ENCODE results near the gene EXOC4.

DNA sequence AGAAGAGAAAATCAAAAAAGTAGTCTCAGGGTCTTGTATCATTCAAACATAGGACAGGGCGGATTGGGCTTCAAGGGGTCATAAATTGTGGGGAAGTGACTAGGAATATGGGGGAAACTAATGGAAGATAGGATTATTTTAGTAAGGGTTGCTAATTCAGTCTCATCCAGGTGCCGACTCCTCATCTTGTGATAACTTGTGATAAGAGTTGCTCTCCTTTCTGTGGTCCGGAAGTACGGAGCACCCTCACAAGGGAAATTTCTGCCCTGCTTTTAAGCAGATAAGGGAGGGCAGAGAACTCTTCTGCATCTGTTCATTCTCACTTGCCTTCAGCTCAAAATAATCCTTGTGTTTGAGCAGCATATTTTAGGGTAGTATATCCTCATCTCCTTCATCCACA is 437.9 kb downstream of the EXOC4 start:
- TF ChIP-seq GTF2F1 (IDR thresholded peaks at IDR 0.05; ENCODE audit: low read length) (no peak), NFE2 (CRISPR knock-in tag; IDR thresholded peaks at IDR 0.05) (no peak), NBN (conservative IDR thresholded peaks at IDR 0.05) (no peak), PCBP2 (optimal IDR thresholded peaks at IDR 0.05; ENCODE audit: low read depth, low read length, poor library complexity, severe bottlenecking) (no peak), NR1H2 (CRISPR knock-in tag; IDR thresholded peaks at IDR 0.05; ENCODE audit: borderline replicate concordance, low read depth) (no peak)
- TF ChIP-seq, protein P1, sequence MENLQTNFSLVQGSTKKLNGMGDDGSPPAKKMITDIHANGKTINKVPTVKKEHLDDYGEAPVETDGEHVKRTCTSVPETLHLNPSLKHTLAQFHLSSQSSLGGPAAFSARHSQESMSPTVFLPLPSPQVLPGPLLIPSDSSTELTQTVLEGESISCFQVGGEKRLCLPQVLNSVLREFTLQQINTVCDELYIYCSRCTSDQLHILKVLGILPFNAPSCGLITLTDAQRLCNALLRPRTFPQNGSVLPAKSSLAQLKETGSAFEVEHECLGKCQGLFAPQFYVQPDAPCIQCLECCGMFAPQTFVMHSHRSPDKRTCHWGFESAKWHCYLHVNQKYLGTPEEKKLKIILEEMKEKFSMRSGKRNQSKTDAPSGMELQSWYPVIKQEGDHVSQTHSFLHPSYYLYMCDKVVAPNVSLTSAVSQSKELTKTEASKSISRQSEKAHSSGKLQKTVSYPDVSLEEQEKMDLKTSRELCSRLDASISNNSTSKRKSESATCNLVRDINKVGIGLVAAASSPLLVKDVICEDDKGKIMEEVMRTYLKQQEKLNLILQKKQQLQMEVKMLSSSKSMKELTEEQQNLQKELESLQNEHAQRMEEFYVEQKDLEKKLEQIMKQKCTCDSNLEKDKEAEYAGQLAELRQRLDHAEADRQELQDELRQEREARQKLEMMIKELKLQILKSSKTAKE (CRISPR knock-in tag; IDR thresholded peaks at IDR 0.05; ENCODE audit: borderline replicate concordance): no peak
- TF ChIP-seq, protein P2, sequence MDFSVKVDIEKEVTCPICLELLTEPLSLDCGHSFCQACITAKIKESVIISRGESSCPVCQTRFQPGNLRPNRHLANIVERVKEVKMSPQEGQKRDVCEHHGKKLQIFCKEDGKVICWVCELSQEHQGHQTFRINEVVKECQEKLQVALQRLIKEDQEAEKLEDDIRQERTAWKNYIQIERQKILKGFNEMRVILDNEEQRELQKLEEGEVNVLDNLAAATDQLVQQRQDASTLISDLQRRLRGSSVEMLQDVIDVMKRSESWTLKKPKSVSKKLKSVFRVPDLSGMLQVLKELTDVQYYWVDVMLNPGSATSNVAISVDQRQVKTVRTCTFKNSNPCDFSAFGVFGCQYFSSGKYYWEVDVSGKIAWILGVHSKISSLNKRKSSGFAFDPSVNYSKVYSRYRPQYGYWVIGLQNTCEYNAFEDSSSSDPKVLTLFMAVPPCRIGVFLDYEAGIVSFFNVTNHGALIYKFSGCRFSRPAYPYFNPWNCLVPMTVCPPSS (IDR thresholded peaks at IDR 0.05): no peak
- TF ChIP-seq, protein P3, sequence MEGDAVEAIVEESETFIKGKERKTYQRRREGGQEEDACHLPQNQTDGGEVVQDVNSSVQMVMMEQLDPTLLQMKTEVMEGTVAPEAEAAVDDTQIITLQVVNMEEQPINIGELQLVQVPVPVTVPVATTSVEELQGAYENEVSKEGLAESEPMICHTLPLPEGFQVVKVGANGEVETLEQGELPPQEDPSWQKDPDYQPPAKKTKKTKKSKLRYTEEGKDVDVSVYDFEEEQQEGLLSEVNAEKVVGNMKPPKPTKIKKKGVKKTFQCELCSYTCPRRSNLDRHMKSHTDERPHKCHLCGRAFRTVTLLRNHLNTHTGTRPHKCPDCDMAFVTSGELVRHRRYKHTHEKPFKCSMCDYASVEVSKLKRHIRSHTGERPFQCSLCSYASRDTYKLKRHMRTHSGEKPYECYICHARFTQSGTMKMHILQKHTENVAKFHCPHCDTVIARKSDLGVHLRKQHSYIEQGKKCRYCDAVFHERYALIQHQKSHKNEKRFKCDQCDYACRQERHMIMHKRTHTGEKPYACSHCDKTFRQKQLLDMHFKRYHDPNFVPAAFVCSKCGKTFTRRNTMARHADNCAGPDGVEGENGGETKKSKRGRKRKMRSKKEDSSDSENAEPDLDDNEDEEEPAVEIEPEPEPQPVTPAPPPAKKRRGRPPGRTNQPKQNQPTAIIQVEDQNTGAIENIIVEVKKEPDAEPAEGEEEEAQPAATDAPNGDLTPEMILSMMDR (CRISPR knock-in tag; IDR thresholded peaks at IDR 0.05): no peak

Data from HepG2 (cell line).